Motor neuron (in vitro differentiated cells): ENCODE data around the gene SELENOT. TPM values are rescaled to one million over a fixed set of nuclear protein-coding genes. Genes with fewer than 3 reads are reported as not detected.

Experiments used
- ATAC-seq, 8 experiments: fragments of 200-7000 bp; cut with Tn5 transposase; replicated peaks in 6 of 8; 2 replicates each; pipeline ENCODE4 v1.8.0; 2021; ENCODE audit warnings: mild to moderate bottlenecking in 8 of 8, moderate library complexity in 8 of 8
- H3K27ac ChIP-seq, 2 donors: fragments of 250-450 bp; sonication (Bioruptor Pico); 2 replicates each; pipeline ENCODE4 v1.9.0; 2021; ENCODE audit warnings: antibody characterized with exemption in 2 of 2, mild to moderate bottlenecking in 2 of 2, moderate library complexity in 1 of 2
- H3K4me1 ChIP-seq, 2 donors: fragments of 250-450 bp; sonication (Bioruptor Pico); replicated peaks in 1 of 2; 2 replicates each; pipeline ENCODE4 v1.6.1; 2021; ENCODE audit warnings: antibody characterized with exemption in 2 of 2, mild to moderate bottlenecking in 2 of 2, moderate library complexity in 1 of 2
- H3K4me3 ChIP-seq, 5 donors: fragments of 250-450 bp; sonication (Bioruptor Pico); 2 replicates each; pipeline ENCODE4 v1.9.0; 2021; ENCODE audit warnings: antibody characterized with exemption in 5 of 5, mild to moderate bottlenecking in 5 of 5, moderate library complexity in 4 of 5
- WGBS, 10 experiments: fragments of 450-650 bp; shearing (Covaris generic); methylation state at CpG; one replicate each; pipeline ENCODE4 v1.0.0; 2022; 5-methylcytosine and 5-hydroxymethylcytosine counted together
- in situ Hi-C, 9 experiments: fragments of 400-800 bp; cut with MboI; loops; one replicate each; pipeline ENCODE4 v1.15.0; 2021; ENCODE audit warnings: low sequenced_read_pairs in 9 of 9, low pct_unique_long_range_greater_than_20kb in 2 of 9; ENCODE audit not compliant: unreplicated experiment in 9 of 9
- total RNA-seq, 8 experiments: library from RNA; unstranded; fragments of 300-600 nt; gene quantifications; 2 replicates each; pipeline versions ENCODE4 v1.2.3 to v1.2.4, GENCODE V29; 2022

The SELENOT gene
- 100 to 1,000 TPM in 1 of 8 experiments, 10 to 100 TPM in 7; 36.5 to 113 (median 49.9) TPM for total RNA-seq

DNA sequence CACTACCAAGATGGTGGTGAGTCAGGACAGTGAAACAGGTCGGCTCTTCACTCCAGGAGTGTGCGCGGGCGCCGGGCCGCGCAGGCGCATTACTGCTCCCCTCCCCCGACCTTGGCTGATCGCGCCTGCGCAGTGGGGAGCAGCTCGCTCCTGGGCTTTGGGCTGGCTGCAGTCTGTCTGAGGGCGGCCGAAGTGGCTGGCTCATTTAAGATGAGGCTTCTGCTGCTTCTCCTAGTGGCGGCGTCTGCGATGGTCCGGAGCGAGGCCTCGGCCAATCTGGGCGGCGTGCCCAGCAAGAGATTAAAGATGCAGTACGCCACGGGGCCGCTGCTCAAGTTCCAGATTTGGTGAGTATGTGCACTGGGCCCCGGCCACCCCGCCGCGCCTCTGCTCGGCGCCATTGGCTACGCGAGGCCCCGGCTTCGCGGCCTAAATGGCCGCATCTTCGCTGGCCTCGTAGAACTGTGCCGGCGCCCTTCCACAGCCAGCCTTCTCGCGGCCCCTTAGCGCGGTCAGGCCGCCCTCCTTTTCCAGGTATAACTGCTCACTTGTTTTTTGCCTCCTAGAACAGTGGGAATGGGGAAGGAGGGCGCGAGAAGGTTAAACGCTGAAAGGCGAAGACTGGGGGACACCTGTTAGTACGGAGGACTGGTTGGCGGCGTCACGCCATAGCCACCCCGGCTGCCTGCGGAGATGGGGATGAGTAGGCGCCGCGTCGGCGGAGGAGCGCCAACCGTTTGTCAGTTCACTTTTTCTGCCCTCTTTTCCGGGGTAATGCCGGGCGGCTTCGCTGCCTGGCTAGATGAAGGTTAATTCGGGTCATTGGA is at the start of gene SELENOT:
Gene SELENOT (plus strand): TSS at position 169 of the 827 bp plus-strand sequence. CDS start 42 bp downstream, at position 211.
- H3K27ac ChIP-seq, result peak within 1 kb of the TSS; percentile 82
- H3K4me1 ChIP-seq, result peaks cover 31 to 40% of the 10 kb centered on the region in 2 donors
- ATAC-seq, result peak; percentile 88 to 96 (median 90)
- H3K4me3 ChIP-seq, result peak within 1 kb of the TSS; percentile 51 to 80 (median 57)
- in situ Hi-C loops, result no loop called here
- 0 to 10% (median 2%) methylated on average over 2 to 16 of the region's 69 CpGs; no CpG with 5 or more reads in 3 of the 10 experiments for WGBS, 10 experiments

DNA sequence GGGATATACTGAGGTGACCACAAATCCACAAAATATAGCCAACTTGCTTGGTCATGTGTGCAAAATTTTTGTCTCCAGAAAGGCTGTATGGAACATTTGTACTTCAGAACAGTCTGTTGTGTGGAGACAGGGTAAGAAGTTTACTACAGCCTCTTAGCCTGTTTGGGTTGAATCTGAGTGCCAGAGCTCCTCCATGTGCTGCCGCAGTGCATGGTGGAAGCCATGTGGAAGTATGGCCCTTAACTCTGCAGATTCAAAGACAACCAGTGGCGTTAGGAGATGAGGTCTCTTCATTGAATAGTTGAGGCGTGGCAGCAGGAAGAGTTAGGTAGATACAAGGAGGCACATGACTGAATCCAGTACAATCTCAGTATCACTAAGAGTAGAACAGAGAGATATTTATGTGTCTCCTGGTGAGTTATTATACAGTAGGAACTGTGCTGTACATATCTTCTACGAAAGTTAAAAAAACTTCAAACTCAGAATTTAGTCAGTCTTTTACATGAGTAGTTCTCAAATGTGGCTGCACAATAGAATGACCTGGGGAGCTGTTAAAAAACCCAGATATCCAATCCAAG is 47.2 kb upstream of the SELENOT start:
- 80 to 100% (median 93%) methylated on average over 1 to 3 of the region's 4 CpGs; no CpG with 5 or more reads in 3 of the 10 experiments for WGBS, 10 experiments
- Histone ChIP-seq H3K27ac (no peak overlapping the region), H3K4me1 (no peaks in the 10 kb centered on the region), H3K4me3 (no peak overlapping the region)
- in situ Hi-C loops, result no loop called here
- ATAC-seq, result no peak

DNA sequence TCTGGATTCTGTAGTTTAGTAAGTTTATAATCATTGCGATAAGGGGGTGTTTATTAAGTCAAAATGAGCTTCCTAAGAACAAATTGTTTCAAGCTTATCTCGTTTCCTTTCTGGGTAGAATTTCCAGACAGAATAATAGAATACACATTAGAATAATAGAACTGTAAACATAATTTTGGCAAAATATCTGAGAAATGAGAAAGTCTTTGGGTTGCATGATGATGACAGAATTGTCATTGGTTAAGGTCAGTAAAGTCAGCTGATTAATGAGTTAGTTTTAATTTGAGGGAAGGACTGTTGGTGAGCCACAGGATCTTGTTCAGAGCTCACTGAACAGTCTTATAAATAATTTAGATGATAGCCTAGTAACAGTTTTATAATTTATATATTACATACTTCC is 46.3 kb upstream of the SELENOT start:
- no peak overlapping the region for H3K4me3 ChIP-seq
- no peak overlapping the region for H3K27ac ChIP-seq
- WGBS, 10 experiments, result 37 to 100% (median 93%) methylated on average over 2 of the region's 2 CpGs; no CpG with 5 or more reads in 1 of the 10 experiments
- no peak for ATAC-seq
- in situ Hi-C loops, result no loop called here
- H3K4me1 ChIP-seq, result no peaks in the 10 kb centered on the region

- peak in 3 of 8 experiments; percentile 49 to 92 (median 65) for ATAC-seq
- H3K4me3 ChIP-seq, result no peak overlapping the region
- in situ Hi-C loops, result no loop called here
- no peaks in the 10 kb centered on the region for H3K4me1 ChIP-seq
- H3K27ac ChIP-seq, result no peak overlapping the region
- WGBS, 10 experiments, result 0 to 100% (median 67%) methylated on average over 1 of the region's 1 CpG; no CpG with 5 or more reads in 1 of the 10 experiments
Observed at GRCh38 chr3:150557725-150558124, 45.4 kb upstream of the SELENOT start.

GRCh38 chr3:150564243-150564642 is 38.9 kb upstream of the SELENOT start:
- WGBS, 10 experiments, result 80 to 100% (median 94%) methylated on average over 2 of the region's 2 CpGs; no CpG with 5 or more reads in 1 of the 10 experiments
- in situ Hi-C loops, result no loop called here
- Histone ChIP-seq H3K4me3 (no peak overlapping the region), H3K27ac (no peak overlapping the region), H3K4me1 (no peaks in the 10 kb centered on the region)
- ATAC-seq, result no peak

DNA sequence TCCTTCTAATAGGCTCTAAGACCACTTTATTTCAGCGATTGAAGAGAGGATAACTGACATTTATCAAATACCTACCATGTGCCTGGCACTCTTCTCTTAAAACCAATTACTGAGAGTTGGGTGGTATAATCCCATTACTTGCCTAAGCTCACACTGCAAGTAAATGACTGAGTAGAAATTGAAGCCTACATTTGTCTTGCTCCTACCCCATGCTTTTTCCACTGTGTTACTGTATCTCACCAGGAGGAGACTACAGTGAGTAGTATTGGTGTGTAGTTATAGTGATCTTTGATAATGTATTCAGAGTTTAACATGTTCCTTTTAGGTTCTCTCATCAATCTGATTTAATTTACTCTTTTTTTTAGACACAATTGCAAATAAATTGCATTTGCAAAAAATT is 35.8 kb upstream of the SELENOT start:
- in situ Hi-C loops, result no loop called here
- H3K27ac ChIP-seq, result no peak overlapping the region
- H3K4me1 ChIP-seq, result no peaks in the 10 kb centered on the region
- no peak overlapping the region for H3K4me3 ChIP-seq
- WGBS, 10 experiments, result 82 to 100% (median 100%) methylated on average over 1 of the region's 1 CpG; no CpG with 5 or more reads in 6 of the 10 experiments
- no peak for ATAC-seq

- Histone ChIP-seq H3K4me1 (no peaks in the 10 kb centered on the region), H3K4me3 (no peak overlapping the region), H3K27ac (no peak overlapping the region)
- in situ Hi-C loops, result no loop called here
- no peak for ATAC-seq
- 60 to 100% (median 90%) methylated on average over 1 of the region's 1 CpG; no CpG with 5 or more reads in 3 of the 10 experiments for WGBS, 10 experiments
Observed at GRCh38 chr3:150577855-150578254, 25.3 kb upstream of the SELENOT start.

- H3K4me1 ChIP-seq, result no peaks in the 10 kb centered on the region
- in situ Hi-C loops, result no loop called here
- no peak overlapping the region for H3K4me3 ChIP-seq
- no peak overlapping the region for H3K27ac ChIP-seq
- ATAC-seq, result no peak
Observed at GRCh38 chr3:150581174-150581573, 21.9 kb upstream of the SELENOT start.

- WGBS, 10 experiments, result 74 to 100% (median 96%) methylated on average over 1 to 2 of the region's 2 CpGs; no CpG with 5 or more reads in 1 of the 10 experiments
- Histone ChIP-seq H3K4me1 (no peaks in the 10 kb centered on the region), H3K27ac (no peak overlapping the region), H3K4me3 (no peak overlapping the region)
- ATAC-seq, result no peak
- in situ Hi-C loops, result no loop called here
Observed at GRCh38 chr3:150582620-150583019, 20.5 kb upstream of the SELENOT start.

DNA sequence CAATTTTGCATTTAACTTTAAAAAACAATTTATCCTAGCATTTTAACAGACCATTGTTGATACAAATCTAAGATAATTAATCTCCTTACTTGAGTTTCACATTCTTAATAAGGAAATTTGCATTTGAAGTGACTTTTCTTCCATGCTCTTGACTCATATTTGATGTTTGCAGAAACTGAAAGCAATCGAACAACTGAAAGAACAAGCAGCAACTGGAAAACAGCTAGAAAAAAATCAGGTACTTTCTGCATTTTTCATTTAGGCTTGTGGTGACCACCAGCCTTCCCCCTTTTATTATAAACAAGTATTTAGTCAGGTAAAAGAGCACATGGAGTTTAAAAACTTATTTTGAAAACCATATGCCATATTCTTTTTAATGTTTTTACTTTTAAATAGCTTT is 20.1 kb upstream of the SELENOT start:
- WGBS, 10 experiments, result 36 to 100% (median 95%) methylated on average over 1 of the region's 1 CpG
- H3K27ac ChIP-seq, result no peak overlapping the region
- no peak overlapping the region for H3K4me3 ChIP-seq
- in situ Hi-C loops, result no loop called here
- no peaks in the 10 kb centered on the region for H3K4me1 ChIP-seq
- ATAC-seq, result no peak

DNA sequence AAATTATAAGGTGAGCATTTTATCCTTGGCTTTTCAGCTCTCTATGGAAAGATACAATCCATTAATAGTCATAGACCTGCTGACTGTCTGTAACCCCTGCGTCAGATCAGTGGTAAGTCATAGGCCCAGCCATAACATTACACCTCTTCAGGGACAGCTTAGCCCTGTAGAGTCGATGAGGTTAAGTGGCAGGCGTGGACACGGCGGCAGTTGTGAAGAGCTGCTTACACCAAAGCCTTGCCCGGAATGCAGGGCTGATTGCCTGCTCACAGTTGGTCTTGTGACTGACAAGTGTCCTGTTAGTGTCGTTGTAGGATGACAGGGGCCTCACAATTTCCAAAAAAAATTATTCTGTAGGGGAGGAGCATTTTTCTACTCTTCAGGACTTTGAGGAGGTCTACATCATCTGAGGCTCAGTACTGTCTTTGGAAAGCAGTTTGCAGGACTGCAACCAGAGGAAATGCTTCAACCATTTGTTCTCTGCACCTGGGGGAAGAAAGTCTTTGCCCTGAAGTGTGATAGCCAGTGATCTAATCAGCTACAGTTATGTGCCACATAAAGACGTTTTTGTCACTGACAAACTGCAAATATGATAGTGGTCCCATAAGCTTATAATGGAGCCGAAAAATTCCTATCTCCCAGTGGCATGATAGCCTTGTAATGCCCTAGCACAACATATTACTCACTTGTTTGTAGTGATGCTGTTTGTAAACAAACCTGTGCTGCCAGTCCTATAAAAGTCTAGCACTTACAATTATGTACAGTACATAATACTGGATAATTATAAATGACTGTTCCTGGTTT is 14.9 kb upstream of the SELENOT start:
- ATAC-seq, result peak in 1 of 8 experiments; percentile 19
- in situ Hi-C loops, result no loop called here
- WGBS, 10 experiments, result 0 to 86% (median 60%) methylated on average over 1 to 6 of the region's 9 CpGs; no CpG with 5 or more reads in 1 of the 10 experiments
- no peaks in the 10 kb centered on the region for H3K4me1 ChIP-seq
- no peak overlapping the region for H3K27ac ChIP-seq
- H3K4me3 ChIP-seq, result no peak overlapping the region

DNA sequence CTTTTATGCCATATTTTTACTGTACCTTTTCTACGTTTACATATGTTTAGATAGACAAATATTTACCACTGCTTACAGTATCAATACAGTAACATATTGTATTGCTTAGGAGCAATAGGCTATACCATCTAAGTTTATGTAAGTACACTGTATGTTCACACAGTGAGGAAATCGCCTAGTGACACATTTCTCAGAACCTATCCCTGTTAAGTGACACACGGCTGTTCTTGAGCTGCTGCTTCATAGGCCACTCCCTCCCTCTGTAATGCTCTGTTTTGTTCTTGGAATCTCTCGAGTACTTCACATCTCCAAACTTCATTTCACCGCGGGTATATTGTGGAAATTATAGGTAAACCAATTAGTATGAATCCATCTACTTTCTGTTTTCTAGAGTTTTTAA is 13.4 kb upstream of the SELENOT start:
- in situ Hi-C loops, result no loop called here
- Histone ChIP-seq H3K27ac (no peak overlapping the region), H3K4me1 (no peaks in the 10 kb centered on the region), H3K4me3 (no peak overlapping the region)
- ATAC-seq, result peak in 3 of 8 experiments; percentile 27 to 75 (median 64)
- 65 to 100% (median 87%) methylated on average over 1 to 5 of the region's 6 CpGs for WGBS, 10 experiments

DNA sequence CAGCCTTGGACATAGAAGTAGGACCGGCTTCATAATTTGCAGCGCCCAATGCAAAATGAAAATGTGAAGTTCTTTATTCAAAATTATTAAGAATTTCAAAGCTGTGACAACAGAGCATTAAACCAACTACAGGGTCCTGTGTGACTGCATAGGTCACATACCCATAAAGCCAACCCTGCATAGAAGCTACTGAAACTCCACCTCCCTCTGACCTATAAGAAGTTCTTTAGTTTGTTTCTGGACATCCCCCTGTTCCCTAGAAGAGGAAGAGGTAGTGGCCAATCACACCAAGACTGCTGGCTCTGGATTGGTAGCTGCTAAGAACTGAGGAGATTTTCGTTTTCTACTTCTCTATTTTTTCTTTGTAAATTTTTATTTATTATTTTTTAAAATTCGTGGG is 9.0 kb upstream of the SELENOT start:
- no peak for ATAC-seq
- no peak overlapping the region for H3K27ac ChIP-seq
- WGBS, 10 experiments, result 0 to 100% (median 80%) methylated on average over 1 to 4 of the region's 4 CpGs

More for the DNA sequence above, 9.0 kb upstream of the SELENOT start:
- H3K4me1 ChIP-seq, result peaks cover 4 to 8% of the 10 kb centered on the region in 2 donors
- in situ Hi-C loops, result no loop called here
- no peak overlapping the region for H3K4me3 ChIP-seq
